Fibroblast of skin of abdomen (primary cell): Measurements from ENCODE around the gene DPPA3.
A peak's percentile ranks its signal among the peaks of the same experiment; 100 is the strongest.
"Not testable (repeated sequence)": the region's sequence is repeated elsewhere in the genome, so short reads cannot be mapped to it uniquely, and the experiment has no call there.

ENCODE experiments used
- DNase-seq: peaks from one replicate; pipeline ENCODE4 v3.0.0-alpha.2; 2013

DPPA3 gene

GRCh38 chr12:7730984-7731383 lies 19.8 kb downstream of the DPPA3 start:
- not testable (repeated sequence) for DNase-seq

DNA sequence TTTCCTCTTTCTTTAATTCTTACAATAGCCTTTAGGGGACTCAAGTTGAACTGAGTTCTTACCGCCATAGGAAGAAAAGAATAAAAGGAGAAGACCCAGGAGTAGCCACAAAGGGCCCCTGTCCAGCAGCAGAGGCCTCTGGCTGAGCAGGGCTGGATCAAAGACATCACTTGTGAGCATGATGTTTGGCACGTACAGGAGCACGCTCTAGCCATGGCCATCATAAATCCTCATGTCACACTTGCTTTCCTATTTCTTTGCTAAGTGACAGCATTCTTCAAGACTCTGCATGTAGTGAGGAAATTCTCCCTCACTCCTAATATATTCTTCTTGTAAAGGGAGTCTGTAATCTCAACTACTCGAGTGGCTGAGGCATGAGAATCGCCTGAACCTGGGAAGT lies 20.3 kb downstream of the DPPA3 start:
- peak; percentile 18 for DNase-seq

- no peak for DNase-seq
Observed at GRCh38 chr12:7732993-7733392, 21.8 kb downstream of the DPPA3 start.

DNA sequence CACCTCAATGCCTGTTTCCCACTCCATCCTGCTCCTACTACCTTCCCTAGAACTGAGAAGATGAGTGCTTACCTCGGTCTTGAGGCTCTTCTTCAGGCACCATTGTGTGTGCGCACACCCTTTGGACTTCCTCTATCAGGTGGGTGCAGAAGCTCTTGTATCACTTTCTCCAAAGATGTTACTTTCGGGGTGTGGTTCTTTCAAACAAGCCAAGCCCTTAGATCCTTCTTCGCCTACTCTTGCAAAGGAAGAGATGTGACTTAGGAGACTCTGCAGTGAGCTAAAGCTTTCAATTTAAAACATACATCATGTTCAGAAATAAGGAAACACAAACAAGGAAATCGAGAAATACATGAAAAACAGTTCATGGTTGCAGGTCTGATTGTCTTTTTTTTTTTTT lies 36.0 kb downstream of the DPPA3 start, which contains the start of gene CLEC4C:
CLEC4C (minus strand) TSS at position 130 of the 400 bp plus-strand sequence; CDS start at position 103, 27 bp downstream.
- no peak for DNase-seq

- DNase-seq, result no peak
Observed at GRCh38 chr12:7748852-7749251, 37.6 kb downstream of the DPPA3 start.

DNA sequence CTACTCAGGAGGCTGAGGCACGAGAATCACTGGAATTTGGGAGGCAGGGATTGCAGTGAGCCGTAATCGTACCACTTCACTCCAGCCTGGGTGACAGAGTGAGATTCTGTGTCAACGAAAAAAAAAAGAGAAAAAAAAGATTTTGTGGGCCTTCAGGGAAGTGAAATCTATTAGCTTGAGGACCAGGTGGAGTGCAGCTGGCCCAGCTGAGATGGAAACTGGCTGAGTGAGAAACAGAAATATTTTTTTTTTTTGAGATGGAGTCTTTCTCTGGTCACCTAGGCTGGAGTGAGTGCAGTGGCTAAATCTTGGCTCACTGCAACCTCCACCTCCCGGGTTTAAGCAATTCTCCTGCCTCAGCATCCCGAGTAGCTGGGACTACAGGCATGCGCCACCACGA lies 38.2 kb downstream of the DPPA3 start:
- DNase-seq, result no peak

- DNase-seq, result no peak
Observed at GRCh38 chr12:7750350-7750749, 39.1 kb downstream of the DPPA3 start.

- DNase-seq, result no peak
Observed at GRCh38 chr12:7751394-7751793, 40.2 kb downstream of the DPPA3 start.

GRCh38 chr12:7751941-7752922 lies 41.0 kb downstream of the DPPA3 start:
- not testable (repeated sequence) for DNase-seq

DNA sequence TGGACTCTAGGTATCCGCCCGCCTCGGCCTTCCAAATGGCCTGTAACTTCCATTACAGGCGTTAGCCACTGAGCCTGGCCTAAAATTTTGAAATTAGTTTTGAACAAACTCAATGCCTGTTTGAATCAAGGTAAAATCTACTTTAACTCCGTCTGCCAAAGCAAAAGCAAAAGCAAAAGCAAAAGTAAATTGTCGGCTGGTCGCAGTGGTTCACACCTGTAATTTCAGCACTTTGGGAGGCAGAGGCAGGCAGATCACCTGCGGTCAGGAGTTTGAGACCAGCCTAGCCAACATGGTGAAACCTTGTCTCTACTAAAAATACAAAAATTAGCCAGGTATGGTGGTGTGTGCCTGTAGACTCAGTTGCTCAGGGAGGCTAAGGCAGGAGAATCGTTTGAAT lies 44.4 kb downstream of the DPPA3 start:
- DNase-seq, result not testable (repeated sequence)

DNA sequence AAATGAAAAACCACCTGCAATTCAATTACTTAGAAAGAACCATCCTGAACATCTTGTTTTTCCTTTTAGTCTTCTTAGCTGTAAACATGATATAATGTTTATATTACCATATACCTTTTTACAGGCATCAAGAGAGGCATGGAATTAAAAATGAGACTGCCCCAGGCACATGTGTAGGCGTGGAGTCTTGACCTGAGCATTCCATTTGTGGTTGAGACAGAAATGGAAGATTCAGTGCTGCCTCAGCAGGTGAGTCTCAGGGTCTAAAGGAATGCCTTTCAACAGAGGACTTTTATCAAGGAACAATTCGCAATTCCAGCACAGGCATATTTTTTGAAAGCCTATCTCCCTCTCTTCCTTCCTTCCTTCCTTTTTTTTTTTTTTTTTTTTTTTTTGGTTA lies 45.8 kb downstream of the DPPA3 start:
- DNase-seq, result no peak

DNA sequence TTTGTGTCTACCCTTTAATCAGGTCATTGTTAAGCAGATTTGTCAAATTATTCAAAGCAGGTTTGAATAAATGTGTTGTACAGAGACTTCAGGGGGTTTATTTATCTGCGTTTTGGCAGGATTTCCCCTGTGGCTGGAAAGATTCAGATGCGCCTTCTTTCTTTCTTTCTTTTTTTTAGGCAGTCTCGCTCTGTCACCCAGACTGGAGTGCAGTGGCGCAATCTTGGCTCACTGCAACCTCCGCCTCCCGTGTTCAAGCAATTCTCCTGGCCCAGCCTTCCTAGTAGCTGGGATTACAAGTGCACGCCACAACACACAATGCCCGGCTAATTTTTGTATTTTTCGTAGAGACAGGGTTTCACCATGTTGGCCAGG lies 47.5 kb downstream of the DPPA3 start:
- DNase-seq, result no peak
